IPS-18c (cell line): ENCODE data around the gene BORCS5.
"Not testable (repeated sequence)": the region's sequence is repeated elsewhere in the genome, so short reads cannot be mapped to it uniquely, and the experiment has no call there.

ENCODE experiments used
- H3K4me3 ChIP-seq: 2 replicates; pipeline ENCODE4 v1.7.0; 2013; ENCODE audit warnings: low read depth, mild to moderate bottlenecking, low read length, moderate library complexity; ENCODE audit not compliant: insufficient read depth
- H3K9me3 ChIP-seq: one replicate; pipeline ENCODE4 v1.6.1; 2013; ENCODE audit warnings: mild to moderate bottlenecking, low read length, moderate library complexity; ENCODE audit not compliant: control insufficient read depth, insufficient read depth

Gene BORCS5

DNA sequence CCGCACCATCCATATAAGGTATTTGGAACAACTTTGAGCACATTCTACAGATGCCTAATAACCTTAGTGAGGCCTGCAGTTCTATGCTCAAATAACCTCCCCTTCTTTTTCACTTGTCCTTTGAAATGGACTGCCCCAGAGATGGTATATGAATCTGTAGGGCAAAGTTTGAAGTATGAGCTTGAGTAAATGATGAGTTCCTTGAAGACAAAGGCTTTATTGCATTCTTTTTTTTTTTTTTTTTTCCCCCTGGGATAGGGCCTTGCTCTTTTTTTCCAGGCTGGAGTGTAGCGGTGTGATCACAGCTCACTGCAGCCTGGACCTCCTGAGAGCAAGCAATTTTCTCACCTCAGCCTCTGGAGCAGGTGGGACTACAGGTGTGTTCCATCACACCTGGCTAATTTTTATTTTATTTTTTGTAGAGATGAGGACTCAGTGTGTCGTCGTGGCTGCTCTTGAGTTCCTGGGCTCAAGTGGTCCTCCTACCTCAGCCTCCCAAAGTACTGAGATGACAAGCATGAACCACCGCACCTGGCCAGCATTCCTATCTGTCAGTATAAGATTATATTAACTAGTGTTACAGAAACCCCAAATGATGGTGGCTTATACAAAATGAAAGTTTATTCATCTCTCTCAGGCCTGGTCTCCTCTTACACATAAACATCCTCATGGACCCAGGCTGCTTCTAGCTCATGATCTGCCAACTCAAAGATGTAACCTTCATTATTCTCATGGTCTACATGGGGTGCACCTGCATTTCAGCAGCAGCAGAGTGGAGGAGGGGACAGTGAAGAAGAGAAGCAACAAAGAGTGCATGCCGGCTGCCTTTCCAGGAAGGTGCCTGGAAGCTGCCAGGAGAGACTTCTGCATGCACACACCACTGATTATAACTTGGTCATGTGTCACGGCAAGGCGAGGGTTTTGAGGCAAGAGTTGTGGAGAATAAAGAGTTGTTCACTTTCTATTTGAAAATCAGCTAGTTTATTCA, 104.4 kb downstream of the BORCS5 start:
- no peak overlapping the region for H3K4me3 ChIP-seq
- no peaks in the 10 kb centered on the region for H3K9me3 ChIP-seq

GRCh38 chr12:12461923-12462315, 105.0 kb downstream of the BORCS5 start:
- Histone ChIP-seq H3K9me3 (no peaks in the 10 kb centered on the region), H3K4me3 (no peak overlapping the region)

GRCh38 chr12:12465522-12465921, 108.6 kb downstream of the BORCS5 start:
- Histone ChIP-seq H3K9me3 (no peaks in the 10 kb centered on the region), H3K4me3 (no peak overlapping the region)

- no peak overlapping the region for H3K4me3 ChIP-seq
- no peaks in the 10 kb centered on the region for H3K9me3 ChIP-seq
These were observed 109.3 kb downstream of the BORCS5 start for GRCh38 chr12:12466157-12466556.

GRCh38 chr12:12467264-12467663, 110.4 kb downstream of the BORCS5 start:
- no peak overlapping the region for H3K4me3 ChIP-seq
- no peaks in the 10 kb centered on the region for H3K9me3 ChIP-seq

GRCh38 chr12:12467688-12468261, 110.9 kb downstream of the BORCS5 start:
- H3K4me3 ChIP-seq, result no peak overlapping the region
- H3K9me3 ChIP-seq, result no peaks in the 10 kb centered on the region

GRCh38 chr12:12468575-12468974, 111.7 kb downstream of the BORCS5 start:
- Histone ChIP-seq H3K4me3 (no peak overlapping the region), H3K9me3 (no peaks in the 10 kb centered on the region)

GRCh38 chr12:12469386-12469785, 112.5 kb downstream of the BORCS5 start:
- H3K4me3 ChIP-seq, result no peak overlapping the region
- H3K9me3 ChIP-seq, result no peaks in the 10 kb centered on the region

DNA sequence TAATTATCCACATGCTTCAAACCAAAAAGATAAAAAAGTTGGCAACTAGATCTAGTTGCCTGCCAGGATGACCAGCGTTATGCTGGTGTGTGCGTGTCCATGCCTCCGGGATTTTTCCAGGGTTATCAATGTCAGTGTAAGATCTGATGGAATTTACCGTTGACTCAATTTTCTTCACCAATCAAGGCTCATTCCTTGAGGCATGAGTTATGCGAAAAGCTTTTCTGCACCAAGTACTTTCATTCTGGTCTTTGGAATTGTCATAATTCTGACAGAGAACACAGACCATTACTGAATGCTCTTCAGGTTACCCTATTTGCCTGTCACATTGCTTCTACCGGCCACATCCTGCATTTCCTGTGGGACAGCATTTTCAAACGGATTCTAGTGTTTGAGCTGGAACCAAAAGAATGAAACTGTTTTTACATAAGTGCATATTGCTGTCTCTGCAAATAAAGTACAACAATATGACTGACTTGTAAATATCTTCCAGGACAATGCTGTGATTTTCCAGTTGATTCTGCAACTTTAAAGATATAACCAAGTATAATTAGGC, 114.0 kb downstream of the BORCS5 start:
- Histone ChIP-seq H3K4me3 (no peak overlapping the region), H3K9me3 (no peaks in the 10 kb centered on the region)

- not testable (repeated sequence) for H3K9me3 ChIP-seq, H3K4me3 ChIP-seq
These were observed 115.4 kb downstream of the BORCS5 start for GRCh38 chr12:12471982-12472961.

GRCh38 chr12:12473223-12473622, 116.3 kb downstream of the BORCS5 start:
- Histone ChIP-seq H3K9me3 (no peaks in the 10 kb centered on the region), H3K4me3 (no peak overlapping the region)

DNA sequence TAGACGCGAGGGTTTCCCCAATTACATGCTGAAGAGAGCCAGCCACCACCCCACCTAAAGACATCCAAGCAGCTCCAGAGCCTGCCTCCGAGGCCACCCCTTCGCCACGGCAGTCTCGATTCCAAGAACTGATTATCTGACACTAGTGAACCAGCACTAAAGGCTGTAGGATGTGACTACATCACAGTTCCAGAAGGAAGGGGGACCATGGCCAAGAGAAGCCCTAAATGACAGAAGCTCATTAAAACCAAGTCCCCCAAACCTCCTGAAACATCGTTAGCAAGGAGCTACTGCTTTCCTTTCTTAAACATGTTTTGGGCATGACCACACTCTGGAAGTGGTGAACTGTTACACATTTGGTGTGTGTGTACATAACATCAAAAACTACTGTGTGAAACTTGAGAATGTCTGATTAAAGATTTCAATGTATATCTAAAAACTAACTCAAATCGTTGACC, 117.6 kb downstream of the BORCS5 start:
- H3K4me3 ChIP-seq, result no peak overlapping the region
- H3K9me3 ChIP-seq, result no peaks in the 10 kb centered on the region

DNA sequence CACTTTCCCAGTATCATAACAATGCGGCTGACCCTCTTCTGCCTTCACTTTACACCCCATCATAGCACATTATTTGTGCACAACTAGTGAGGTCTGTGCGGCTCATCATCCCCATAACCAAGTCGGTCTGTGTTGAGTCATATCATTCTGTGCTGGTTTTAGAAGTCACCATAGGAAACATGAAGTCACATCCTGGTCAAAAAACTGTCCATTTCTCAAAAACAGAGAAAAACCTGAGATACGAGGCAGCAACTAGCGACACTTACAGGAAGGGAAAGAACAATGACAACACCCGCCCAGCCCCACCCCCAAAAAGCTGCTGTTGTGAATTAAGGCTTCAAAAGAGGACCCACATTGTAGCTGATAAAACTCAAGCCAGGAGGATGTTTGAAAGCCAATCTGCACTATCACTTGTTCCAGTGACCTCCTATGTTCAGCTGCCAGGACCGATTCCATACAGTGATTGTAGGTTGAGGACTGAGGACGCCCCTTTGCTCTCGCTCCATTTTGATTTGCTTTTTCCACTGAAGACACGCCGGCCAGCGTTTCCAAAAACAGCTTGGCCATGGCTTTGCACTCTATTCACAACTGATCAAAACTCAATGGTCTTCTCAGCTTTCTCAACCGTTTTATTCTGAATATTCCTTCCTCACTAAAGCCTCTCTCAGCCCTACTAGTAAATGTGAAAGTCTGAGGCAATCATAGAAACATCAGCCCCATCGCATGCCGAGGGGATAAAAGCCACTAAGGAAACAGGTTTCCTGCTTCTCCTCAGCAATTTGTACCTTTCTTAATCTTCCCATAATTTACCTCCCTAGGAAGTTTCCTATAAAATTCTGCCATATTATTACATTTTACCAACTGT, 118.3 kb downstream of the BORCS5 start:
- Histone ChIP-seq H3K9me3 (no peaks in the 10 kb centered on the region), H3K4me3 (no peak overlapping the region)

- Histone ChIP-seq H3K9me3 (no peaks in the 10 kb centered on the region), H3K4me3 (no peak overlapping the region)
These were observed 120.1 kb downstream of the BORCS5 start for GRCh38 chr12:12476857-12477531.

DNA sequence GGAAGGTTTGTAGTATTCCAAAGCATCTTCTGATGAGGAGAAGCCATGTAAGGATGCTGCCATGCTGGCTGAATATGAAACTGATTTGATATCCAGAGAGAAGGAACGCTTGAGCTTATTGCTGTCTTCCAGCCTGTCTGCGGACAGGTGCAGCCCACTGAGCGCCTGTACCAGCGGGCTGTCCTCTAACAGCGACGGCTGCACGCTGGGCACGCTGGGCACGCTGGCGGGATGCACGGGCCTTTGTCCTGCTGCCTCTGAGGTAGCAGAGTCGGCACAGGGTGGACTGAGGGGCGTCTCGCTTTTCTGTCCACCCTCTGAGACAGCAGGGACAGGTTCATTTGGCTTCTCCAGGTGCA, 120.6 kb downstream of the BORCS5 start:
- no peaks in the 10 kb centered on the region for H3K9me3 ChIP-seq
- H3K4me3 ChIP-seq, result no peak overlapping the region

DNA sequence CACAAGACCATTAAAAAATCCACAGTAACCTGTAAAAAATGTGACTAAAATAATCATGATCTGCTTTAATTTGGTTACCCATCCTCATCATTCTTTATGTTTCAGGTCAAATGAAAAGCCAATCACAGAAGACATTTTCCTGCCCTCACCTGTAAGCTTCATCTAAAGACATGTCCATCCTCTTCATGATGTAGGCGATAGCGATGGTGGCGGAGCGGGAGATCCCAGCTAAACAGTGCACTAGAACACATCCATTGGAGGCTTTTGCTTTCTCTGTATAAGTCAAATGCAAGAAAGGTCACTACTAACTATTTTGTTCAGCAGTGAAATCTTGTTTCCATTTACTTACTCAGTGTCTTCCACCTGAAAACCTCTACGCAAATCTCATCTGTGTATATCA, 123.2 kb downstream of the BORCS5 start:
- Histone ChIP-seq H3K4me3 (no peak overlapping the region), H3K9me3 (no peaks in the 10 kb centered on the region)
